GM12865 (cell line): ENCODE data around the gene UNC5A.

ENCODE experiments used
- DNase-seq: peaks from one replicate; pipeline ENCODE4 v3.0.0; 2010; ENCODE audit warnings: low read depth
- H3K4me3 ChIP-seq: 2 replicates; pipeline ENCODE4 v1.5.1; 2011; ENCODE audit warnings: mild to moderate bottlenecking, low read depth, low read length, control low read depth
- CTCF ChIP-seq: IDR thresholded peaks from 2 replicates; pipeline ENCODE4 v1.5.1; 2011; ENCODE audit warnings: low read length, control low read depth, low read depth, inconsistent platforms; ENCODE audit not compliant: insufficient read depth; ENCODE audit errors: missing control alignments

UNC5A gene

GRCh38 chr5:176902911-176903664 lies 92.7 kb downstream of the UNC5A start:
- TF ChIP-seq CTCF: no peak
- DNase-seq: no peak
- H3K4me3 ChIP-seq: no peak overlapping the region

GRCh38 chr5:176904276-176904675 lies 93.9 kb downstream of the UNC5A start:
- no peak for TF ChIP-seq CTCF
- no peak for DNase-seq
- no peak overlapping the region for H3K4me3 ChIP-seq

- no peak overlapping the region for H3K4me3 ChIP-seq
- no peak for DNase-seq
- TF ChIP-seq CTCF: no peak
Observed at GRCh38 chr5:176906126-176906525, 95.8 kb downstream of the UNC5A start.

GRCh38 chr5:176906796-176907195 lies 96.4 kb downstream of the UNC5A start:
- DNase-seq: no peak
- TF ChIP-seq CTCF: no peak

GRCh38 chr5:176908675-176909368 lies 98.5 kb downstream of the UNC5A start:
- DNase-seq: no peak
- H3K4me3 ChIP-seq: no peak overlapping the region
- TF ChIP-seq CTCF: no peak

More at GRCh38 chr5:176906796-176907195, 96.4 kb downstream of the UNC5A start:
- H3K4me3 ChIP-seq: no peak overlapping the region

GRCh38 chr5:176912115-176912514 lies 101.8 kb downstream of the UNC5A start:
- TF ChIP-seq CTCF: no peak

More at GRCh38 chr5:176912115-176912514, 101.8 kb downstream of the UNC5A start:
- no peak overlapping the region for H3K4me3 ChIP-seq
- DNase-seq: no peak
